MM.1S (cell line): ENCODE data around the gene CARMIL1.

Experiments
- DNase-seq: peaks from one replicate; pipeline ENCODE4 v3.0.0-alpha.2; 2015
- H2AFZ ChIP-seq: fragments of 300-600 bp; sonication (generic); 2 replicates; pipeline ENCODE4 v1.6.0; 2016; ENCODE audit warnings: antibody characterized with exemption, low read length
- H3F3A ChIP-seq: fragments of 300-600 bp; sonication (generic); 2 replicates; pipeline ENCODE4 v1.6.1; 2016; ENCODE audit warnings: mild to moderate bottlenecking, antibody characterized with exemption, low read length, moderate library complexity, mixed read lengths; ENCODE audit not compliant: insufficient read depth
- H3K27ac ChIP-seq: fragments of 300-600 bp; sonication (generic); 2 replicates; pipeline ENCODE4 v1.5.1; 2016; ENCODE audit warnings: mild to moderate bottlenecking, low read length
- H3K27me3 ChIP-seq: fragments of 300-600 bp; sonication (generic); replicated peaks from 2 replicates; pipeline ENCODE4 v1.6.0; 2016; ENCODE audit warnings: low read length; ENCODE audit not compliant: insufficient read depth
- H3K36me3 ChIP-seq: fragments of 300-600 bp; sonication (generic); replicated peaks from 2 replicates; pipeline ENCODE4 v1.6.1; 2016; ENCODE audit warnings: mild to moderate bottlenecking, low read length, mixed read lengths; ENCODE audit not compliant: insufficient read depth
- H3K4me1 ChIP-seq: fragments of 300-600 bp; sonication (generic); 2 replicates; pipeline ENCODE4 v1.6.1; 2016; ENCODE audit warnings: low read length, mixed read lengths
- H3K4me2 ChIP-seq: fragments of 300-600 bp; sonication (generic); 2 replicates; pipeline ENCODE4 v1.6.0; 2016; ENCODE audit warnings: low read depth, low read length
- H3K4me3 ChIP-seq: fragments of 300-600 bp; sonication (generic); 2 replicates; pipeline ENCODE4 v1.5.1; 2016; ENCODE audit warnings: low read length, mixed read lengths
- H3K79me2 ChIP-seq: fragments of 300-600 bp; sonication (generic); 2 replicates; pipeline ENCODE4 v1.6.1; 2016; ENCODE audit warnings: mixed run types, low read length, mixed read lengths
- H3K9ac ChIP-seq: fragments of 300-600 bp; sonication (generic); 2 replicates; pipeline ENCODE4 v1.6.1; 2016; ENCODE audit warnings: low read length, mixed read lengths
- H3K9me2 ChIP-seq: fragments of 300-600 bp; sonication (generic); replicated peaks from 2 replicates; pipeline ENCODE4 v1.6.1; 2016; ENCODE audit warnings: mild to moderate bottlenecking, low read length, mixed read lengths; ENCODE audit not compliant: insufficient read depth
- H3K9me3 ChIP-seq: fragments of 300-600 bp; sonication (generic); replicated peaks from 2 replicates; pipeline ENCODE4 v1.6.1; 2016; ENCODE audit warnings: mild to moderate bottlenecking, low read length, mixed read lengths; ENCODE audit not compliant: insufficient read depth
- H4K20me1 ChIP-seq: fragments of 300-600 bp; sonication (generic); 2 replicates; pipeline ENCODE4 v1.6.1; 2016; ENCODE audit warnings: mild to moderate bottlenecking, low read length, moderate library complexity, mixed read lengths; ENCODE audit not compliant: insufficient read depth
- CTCF ChIP-seq: fragments of 300-600 bp; sonication (generic); IDR thresholded peaks from 2 replicates; pipeline ENCODE4 v1.5.1; 2016; ENCODE audit warnings: antibody characterized with exemption, low read length, mixed read lengths
- EZH2 ChIP-seq: fragments of 300-600 bp; sonication (generic); optimal IDR thresholded peaks from 2 replicates; pipeline ENCODE3; 2017; ENCODE audit warnings: low read depth, mild to moderate bottlenecking, antibody characterized with exemption, low read length, mixed read lengths
- EZH2phosphoT487 ChIP-seq: fragments of 300-600 bp; sonication (generic); IDR thresholded peaks from 2 replicates; pipeline ENCODE4 v1.6.1; 2018; ENCODE audit warnings: antibody characterized with exemption, low read length

Gene CARMIL1

DNA sequence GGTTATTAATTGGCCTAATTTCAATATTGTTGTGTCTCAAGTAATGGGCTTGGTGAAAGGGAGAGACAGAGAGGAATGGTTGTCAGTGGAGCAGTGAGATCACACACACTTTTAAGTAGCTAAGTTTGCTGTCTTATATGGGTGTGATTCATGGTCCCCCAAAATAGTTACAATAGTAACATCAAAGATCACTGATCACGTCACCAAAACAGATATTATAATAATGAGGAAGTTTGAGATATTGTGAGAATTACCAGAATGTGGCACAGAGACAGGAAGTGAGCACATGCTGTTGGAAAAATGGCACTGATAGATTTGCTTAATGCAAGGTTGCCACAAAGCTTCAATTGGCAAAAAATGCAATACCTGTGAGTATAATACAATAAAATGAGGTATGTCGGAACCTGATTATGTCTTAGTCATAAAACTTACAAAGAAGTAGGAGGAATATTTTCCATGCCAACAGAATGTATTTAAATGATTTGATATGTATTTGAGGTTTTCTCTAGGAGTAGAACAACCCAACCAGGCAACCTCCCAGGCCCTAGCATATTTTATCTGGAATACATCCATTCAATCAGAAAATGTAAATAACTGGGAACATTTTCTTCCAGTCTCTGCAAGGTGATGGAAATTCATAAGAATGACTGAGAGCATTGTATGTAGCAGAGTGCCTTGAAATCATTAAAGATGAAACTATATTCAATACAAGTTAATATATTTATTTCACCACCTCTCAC, 167.8 kb downstream of the CARMIL1 start:
- H3K79me2 ChIP-seq: no peaks in the 10 kb centered on the region
- H3K4me2 ChIP-seq: no peak overlapping the region
- H3K4me1 ChIP-seq: no peaks in the 10 kb centered on the region
- H3K9me2 ChIP-seq: no peaks in the 10 kb centered on the region
- no peak overlapping the region for H2AFZ ChIP-seq
- no peak for TF ChIP-seq EZH2
- no peak for TF ChIP-seq CTCF
- no peak for TF ChIP-seq EZH2phosphoT487
- no peaks in the 10 kb centered on the region for H4K20me1 ChIP-seq
- H3K9ac ChIP-seq: no peak overlapping the region
- no peaks in the 10 kb centered on the region for H3K9me3 ChIP-seq
- no peaks in the 10 kb centered on the region for H3K36me3 ChIP-seq
- no peaks in the 10 kb centered on the region; the same call in 1 of the 2 replicates for H3F3A ChIP-seq
- H3K27me3 ChIP-seq: no peaks in the 10 kb centered on the region
- no peak for DNase-seq
- H3K27ac ChIP-seq: no peak overlapping the region
- H3K4me3 ChIP-seq: no peak overlapping the region

DNA sequence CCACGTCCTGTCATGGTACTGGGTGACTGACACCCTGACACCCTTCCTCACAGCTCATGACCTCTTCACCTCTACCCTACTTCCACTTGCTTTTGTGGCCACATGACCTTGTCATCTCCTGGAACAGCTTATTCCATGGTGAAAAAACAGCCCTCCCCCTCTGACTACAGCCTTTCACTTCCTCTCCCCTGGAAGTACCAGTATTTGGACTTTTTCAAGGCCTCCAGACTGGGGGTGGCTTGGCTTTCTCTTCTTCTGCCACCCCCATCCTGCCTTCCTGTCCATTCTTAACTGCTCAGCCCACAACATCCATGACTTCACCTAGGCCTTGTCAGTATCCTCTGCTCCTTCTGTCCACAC, 168.4 kb downstream of the CARMIL1 start:
- Histone ChIP-seq H3K9ac (no peak overlapping the region), H3K27ac (no peak overlapping the region)
- DNase-seq: no peak

GRCh38 chr6:25448965-25449538, 169.9 kb downstream of the CARMIL1 start:
- Histone ChIP-seq H3K9me3 (no peaks in the 10 kb centered on the region), H3K79me2 (no peaks in the 10 kb centered on the region), H3K4me1 (no peaks in the 10 kb centered on the region), H3K27me3 (no peaks in the 10 kb centered on the region), H3F3A (no peaks in the 10 kb centered on the region; the same call in 1 of the 2 replicates), H3K36me3 (no peaks in the 10 kb centered on the region), H3K27ac (no peak overlapping the region), H3K4me3 (no peak overlapping the region), H4K20me1 (no peaks in the 10 kb centered on the region), H2AFZ (no peak overlapping the region), H3K9me2 (no peaks in the 10 kb centered on the region), H3K9ac (no peak overlapping the region), H3K4me2 (no peak overlapping the region)
- TF ChIP-seq CTCF (no peak), EZH2 (no peak), EZH2phosphoT487 (no peak)
- no peak for DNase-seq

More for the DNA sequence above, 168.4 kb downstream of the CARMIL1 start:
- H2AFZ ChIP-seq: no peak overlapping the region
- H3K27me3 ChIP-seq: no peaks in the 10 kb centered on the region
- H4K20me1 ChIP-seq: no peaks in the 10 kb centered on the region
- no peaks in the 10 kb centered on the region for H3K9me2 ChIP-seq
- H3K9me3 ChIP-seq: no peaks in the 10 kb centered on the region
- H3K4me3 ChIP-seq: no peak overlapping the region
- H3K4me2 ChIP-seq: no peak overlapping the region
- TF ChIP-seq EZH2phosphoT487: no peak
- TF ChIP-seq EZH2: no peak
- no peak for TF ChIP-seq CTCF
- H3K36me3 ChIP-seq: no peaks in the 10 kb centered on the region
- H3F3A ChIP-seq: no peaks in the 10 kb centered on the region; the same call in 1 of the 2 replicates
- no peaks in the 10 kb centered on the region for H3K79me2 ChIP-seq
- H3K4me1 ChIP-seq: no peaks in the 10 kb centered on the region
